Endodermal cell (in vitro differentiated cells): ENCODE measurements around the gene SLC22A5. TPM values are rescaled to one million over a fixed set of nuclear protein-coding genes. Genes with fewer than 3 reads are reported as not detected.

Source experiments
- DNase-seq: peaks from one replicate; pipeline ENCODE4 v3.0.0-alpha.2; 2017
- H3K27ac ChIP-seq: 2 replicates; pipeline ENCODE4 v1.5.1; 2013; ENCODE audit warnings: mild to moderate bottlenecking, low read depth, low read length, moderate library complexity
- H3K27me3 ChIP-seq: 2 replicates; pipeline ENCODE4 v1.6.1; 2013; ENCODE audit warnings: mild to moderate bottlenecking, low read length, moderate library complexity; ENCODE audit not compliant: insufficient read depth, control insufficient read depth, poor library complexity, severe bottlenecking
- H3K36me3 ChIP-seq: 2 replicates; pipeline ENCODE4 v1.7.0; 2013; ENCODE audit warnings: mild to moderate bottlenecking, low read length, moderate library complexity; ENCODE audit not compliant: control insufficient read depth, insufficient read depth
- H3K4me1 ChIP-seq: one replicate; pipeline ENCODE4 v1.7.0; 2013; ENCODE audit warnings: low read length; ENCODE audit not compliant: control insufficient read depth, insufficient read depth
- H3K4me3 ChIP-seq: 2 replicates; pipeline ENCODE4 v1.5.1; 2013; ENCODE audit warnings: mild to moderate bottlenecking, low read length, moderate library complexity
- H3K9ac ChIP-seq: 2 replicates; pipeline ENCODE4 v1.6.1; 2013; ENCODE audit warnings: mild to moderate bottlenecking, low read length, moderate library complexity; ENCODE audit not compliant: poor library complexity, severe bottlenecking; ENCODE audit errors: extremely low read depth
- H3K9me3 ChIP-seq: 2 replicates; pipeline ENCODE4 v1.6.1; 2013; ENCODE audit warnings: mild to moderate bottlenecking, low read length, moderate library complexity; ENCODE audit not compliant: control insufficient read depth
- H3K27ac Mint-ChIP-seq: 2 replicates; pipeline ENCODE4 v1.8.0; 2020; ENCODE audit warnings: mixed read lengths
- H3K27me3 Mint-ChIP-seq: 2 replicates; pipeline ENCODE4 v1.8.0; 2021; ENCODE audit warnings: mild to moderate bottlenecking, mixed read lengths; ENCODE audit not compliant: insufficient read depth
- H3K36me3 Mint-ChIP-seq: 2 replicates; pipeline ENCODE4 v1.8.0; 2020; ENCODE audit warnings: low read depth, mixed read lengths
- H3K4me1 Mint-ChIP-seq: 2 replicates; pipeline ENCODE4 v1.8.0; 2020; ENCODE audit warnings: mixed read lengths
- H3K4me3 Mint-ChIP-seq: 2 replicates; pipeline ENCODE4 v1.8.0; 2020; ENCODE audit warnings: mild to moderate bottlenecking, moderate library complexity, mixed read lengths
- H3K9me3 Mint-ChIP-seq: 2 replicates; pipeline ENCODE4 v1.8.0; 2020; ENCODE audit warnings: mild to moderate bottlenecking, mixed read lengths
- CTCF ChIP-seq: fragments of 200-600 bp; sonication (generic); conservative IDR thresholded peaks from 2 replicates; pipeline ENCODE4 v1.5.0; 2021; ENCODE audit warnings: antibody characterized with exemption, mild to moderate bottlenecking
- WGBS, 2 experiments: methylation state at CpG; one replicate each; pipeline versions ENCODE4 v1.1.5 to v1.1.7; 2013; ENCODE audit warnings: missing lambda C conversion rate in 2 of 2, mixed read lengths in 1 of 2; ENCODE audit not compliant: insufficient coverage in 1 of 2, insufficient read length in 1 of 2; 5-methylcytosine and 5-hydroxymethylcytosine counted together
- total RNA-seq, 2 donors: library from RNA; stranded (reverse); fragmentation: NEBNext Ultra II Directional in 1 of 2; extraction: Animal tissue kit (Norgen Biotek cat#: 25700) in 1 of 2; gene quantifications; 2 replicates in 1 of 2; 3 replicates in 1 of 2; pipeline ENCODE4 v1.2.1, GENCODE V29; 2021

The SLC22A5 gene
- total RNA-seq, 2 donors from 2014 or later, result 4.9 to 8.2 TPM

DNA sequence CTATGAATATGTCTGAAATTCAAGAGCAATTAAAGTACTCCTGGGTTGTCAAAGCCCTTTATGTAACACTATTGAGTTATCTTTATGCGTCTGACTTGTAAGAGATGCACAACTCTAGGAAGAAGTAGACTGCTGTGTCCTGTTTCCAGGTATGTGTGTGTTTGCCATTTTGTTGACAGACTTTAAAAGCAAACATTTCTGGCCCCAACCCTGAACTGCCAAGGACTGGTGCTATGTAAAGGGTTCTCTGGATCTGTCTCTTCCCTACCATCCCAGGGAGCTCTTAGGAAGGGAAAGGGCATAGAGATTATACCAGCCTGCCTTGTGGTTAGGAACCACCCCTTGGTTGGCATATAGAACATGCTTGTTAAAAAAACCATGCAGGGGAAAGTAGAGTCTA is 12.1 kb downstream of the SLC22A5 start:
- Histone ChIP-seq H3K9me3 (no peaks in the 10 kb centered on the region), H3K9ac (no peak overlapping the region), H3K27me3 (no peaks in the 10 kb centered on the region), H3K4me3 (no peak overlapping the region), H3K27ac (no peak overlapping the region), H3K36me3 (no peaks in the 10 kb centered on the region), H3K4me1 (no peaks in the 10 kb centered on the region)
- Mint-ChIP-seq H3K36me3 (peaks cover 1% of the 10 kb centered on the region), H3K4me1 (no peaks in the 10 kb centered on the region), H3K27ac (no peak overlapping the region), H3K9me3 (no peaks in the 10 kb centered on the region), H3K4me3 (no peak overlapping the region), H3K27me3 (no peaks in the 10 kb centered on the region)
- TF ChIP-seq CTCF, result no peak
- whole genome bisulfite sequencing, 2 experiments, result 93 to 100% methylated on average over 1 of the region's 1 CpG
- no peak for DNase-seq

- no peak for DNase-seq
- Mint-ChIP-seq H3K4me3 (no peak overlapping the region), H3K36me3 (peaks cover 1% of the 10 kb centered on the region), H3K27me3 (no peaks in the 10 kb centered on the region), H3K4me1 (peaks cover 4% of the 10 kb centered on the region), H3K9me3 (no peaks in the 10 kb centered on the region), H3K27ac (no peak overlapping the region)
- Histone ChIP-seq H3K4me3 (no peak overlapping the region), H3K36me3 (no peaks in the 10 kb centered on the region), H3K9me3 (no peaks in the 10 kb centered on the region), H3K4me1 (no peaks in the 10 kb centered on the region), H3K27ac (no peak overlapping the region), H3K9ac (no peak overlapping the region), H3K27me3 (no peaks in the 10 kb centered on the region)
- no peak for TF ChIP-seq CTCF
- 89 to 97% methylated on average over 1 of the region's 1 CpG for WGBS, 2 experiments
Measured at GRCh38 chr5:132383261-132383660, 13.8 kb downstream of the SLC22A5 start.

DNA sequence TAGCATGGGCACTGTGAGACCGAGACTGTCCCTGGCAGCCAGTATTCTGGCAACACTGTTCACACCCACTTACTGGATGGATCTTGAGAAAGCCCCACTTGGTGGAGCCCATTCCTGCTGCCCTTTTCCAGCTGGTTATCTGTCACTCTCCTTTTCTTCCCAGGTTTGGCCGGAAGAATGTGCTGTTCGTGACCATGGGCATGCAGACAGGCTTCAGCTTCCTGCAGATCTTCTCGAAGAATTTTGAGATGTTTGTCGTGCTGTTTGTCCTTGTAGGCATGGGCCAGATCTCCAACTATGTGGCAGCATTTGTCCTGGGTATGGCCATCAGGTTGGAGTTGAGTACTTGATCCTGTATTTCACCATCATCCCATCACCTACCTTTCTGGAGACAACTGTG is 14.5 kb downstream of the SLC22A5 start:
- H3K27me3 Mint-ChIP-seq, result no peaks in the 10 kb centered on the region
- Histone ChIP-seq H3K4me1 (no peaks in the 10 kb centered on the region), H3K9ac (no peak overlapping the region), H3K27ac (no peak overlapping the region), H3K27me3 (no peaks in the 10 kb centered on the region), H3K36me3 (no peaks in the 10 kb centered on the region), H3K9me3 (no peaks in the 10 kb centered on the region), H3K4me3 (no peak overlapping the region)
- TF ChIP-seq CTCF, result no peak
- no peak overlapping the region for H3K4me3 Mint-ChIP-seq
- H3K9me3 Mint-ChIP-seq, result no peaks in the 10 kb centered on the region
- H3K4me1 Mint-ChIP-seq, result peaks cover 4% of the 10 kb centered on the region
- DNase-seq, result no peak
- 92 to 93% methylated on average over 3 to 5 of the region's 5 CpGs for WGBS, 2 experiments
- no peak overlapping the region for H3K27ac Mint-ChIP-seq
- H3K36me3 Mint-ChIP-seq, result peaks cover 1% of the 10 kb centered on the region
